T-helper 9 cell (primary cell): ENCODE results near the gene C13orf46.

ENCODE experiments used
- DNase-seq: peaks from one replicate; pipeline ENCODE4 v3.0.0-alpha.2; 2020

C13orf46 gene

GRCh38 chr13:113969973-113970611 lies 3.8 kb downstream of the C13orf46 start:
- no peak for DNase-seq

GRCh38 chr13:113969311-113969972 lies 4.4 kb downstream of the C13orf46 start:
- no peak for DNase-seq

GRCh38 chr13:113968463-113969310 lies 5.2 kb downstream of the C13orf46 start:
- DNase-seq = no peak

GRCh38 chr13:113967729-113968462 lies 6.0 kb downstream of the C13orf46 start:
- DNase-seq = no peak

GRCh38 chr13:113967206-113967720 lies 6.6 kb downstream of the C13orf46 start:
- no peak for DNase-seq

- no peak for DNase-seq
Measured at GRCh38 chr13:113965968-113966884, 7.7 kb downstream of the C13orf46 start.

GRCh38 chr13:113965383-113965874 lies 8.4 kb downstream of the C13orf46 start:
- no peak for DNase-seq

GRCh38 chr13:113964251-113964995 lies 9.5 kb downstream of the C13orf46 start:
- DNase-seq = no peak

- DNase-seq = no peak
Measured at GRCh38 chr13:113963376-113963775, 10.5 kb downstream of the C13orf46 start.

GRCh38 chr13:113962975-113963374 lies 10.9 kb downstream of the C13orf46 start:
- DNase-seq = no peak

GRCh38 chr13:113962386-113962785 lies 11.5 kb downstream of the C13orf46 start:
- DNase-seq = no peak

GRCh38 chr13:113960276-113960948 lies 13.5 kb downstream of the C13orf46 start:
- no peak for DNase-seq

- no peak for DNase-seq
Measured at GRCh38 chr13:113959198-113959597, 14.7 kb downstream of the C13orf46 start.

- DNase-seq = no peak
Measured at GRCh38 chr13:113958373-113958772, 15.5 kb downstream of the C13orf46 start.

- no peak for DNase-seq
Measured at GRCh38 chr13:113956571-113956970, 17.3 kb downstream of the C13orf46 start.

GRCh38 chr13:113955691-113956090 lies 18.2 kb downstream of the C13orf46 start:
- DNase-seq = no peak

GRCh38 chr13:113955235-113955634 lies 18.6 kb downstream of the C13orf46 start:
- no peak for DNase-seq

GRCh38 chr13:113954046-113954835 lies 19.6 kb downstream of the C13orf46 start:
- no peak for DNase-seq

- DNase-seq = no peak
Measured at GRCh38 chr13:113953561-113953960, 20.3 kb downstream of the C13orf46 start.
